GM13976 (cell line): Measurements from ENCODE around the gene IMPDH2.

Experiments
- DNase-seq: peaks from one replicate; pipeline ENCODE4 v3.0.0; 2012; ENCODE audit warnings: low spot score
- CTCF ChIP-seq: IDR thresholded peaks from 2 replicates; pipeline ENCODE4 v1.5.1; 2012; ENCODE audit warnings: borderline replicate concordance, mild to moderate bottlenecking; ENCODE audit not compliant: insufficient read depth; ENCODE audit errors: extremely low read depth, missing control alignments, control extremely low read depth
- in situ Hi-C: fragments of 300-500 bp; cut with MboI; formaldehyde crosslinking; loops from one replicate; pipeline ENCODE4 v1.12.0; 2022; ENCODE audit warnings: low sequenced_read_pairs, mixed read lengths, inconsistent platforms; ENCODE audit not compliant: unreplicated experiment

IMPDH2 gene

GRCh38 chr3:49017971-49018706 lies 11.1 kb downstream of the IMPDH2 start, which contains the start of gene DALRD3:
Gene DALRD3 (minus strand): TSS chr3:49018580. CDS start chr3:49018564, 16 bp downstream.
- no peak for TF ChIP-seq CTCF
- in situ Hi-C loops, result no loop called here
- DNase-seq, result peak; percentile 89

- no peak for DNase-seq
- in situ Hi-C loops, result no loop called here
These were observed 11.8 kb downstream of the IMPDH2 start for GRCh38 chr3:49017229-49017970.

GRCh38 chr3:49016414-49017228 lies 12.6 kb downstream of the IMPDH2 start:
- in situ Hi-C loops, result no loop called here
- no peak for DNase-seq
- TF ChIP-seq CTCF, result no peak

More at GRCh38 chr3:49017229-49017970, 11.8 kb downstream of the IMPDH2 start:
- TF ChIP-seq CTCF, result no peak

- in situ Hi-C loops, result no loop called here
- no peak for DNase-seq
- no peak for TF ChIP-seq CTCF
These were observed 13.4 kb downstream of the IMPDH2 start for GRCh38 chr3:49015765-49016164.

- no peak for DNase-seq
- in situ Hi-C loops, result no loop called here
- TF ChIP-seq CTCF, result no peak
These were observed 14.1 kb downstream of the IMPDH2 start for GRCh38 chr3:49015072-49015471.
